ENCODE results near the gene MR1. TPM values are rescaled to one million over a fixed set of nuclear protein-coding genes. Genes with fewer than 3 reads are reported as not detected.

MR1 gene
- polyA plus RNA-seq, 1 donor (not counting 4 experiments of a cell fraction or from before 2014, with no cell fraction given) = 32.3 TPM

DNA sequence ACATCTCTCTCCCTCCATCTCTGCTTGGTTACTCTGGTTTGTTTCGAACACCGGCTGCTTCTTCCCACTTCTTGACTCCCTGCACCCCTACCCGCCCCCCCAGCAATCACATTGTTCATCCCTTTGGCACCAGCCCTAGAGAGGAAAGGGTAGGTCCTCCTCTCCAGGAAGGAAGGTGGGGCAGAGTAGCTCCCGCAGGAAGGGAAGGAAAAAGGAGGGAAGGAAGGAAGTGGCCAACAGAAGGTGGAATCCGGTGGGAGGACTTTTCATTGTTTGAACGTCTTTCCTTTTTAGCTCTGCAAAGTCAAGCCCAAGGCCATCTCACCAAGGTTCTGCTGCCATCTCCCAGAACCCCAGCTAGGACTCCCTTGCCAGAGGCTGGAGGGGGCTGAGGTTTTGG, 72.7 kb downstream of the MR1 start:
- Histone ChIP-seq H3K36me3 (ENCODE audit: control insufficient read depth in 2 of 2, extremely low read depth in 1 of 2, insufficient read depth in 2 of 2, low read length in 2 of 2) (no peaks in the 10 kb centered on the region), H3K4me3 (ENCODE audit: control insufficient read depth in 2 of 3, extremely low read depth in 1 of 3, insufficient read depth in 2 of 3, low read depth in 1 of 3, low read length in 3 of 3) (no peak overlapping the region), H3K27me3 (ENCODE audit: control insufficient read depth, extremely low read depth, insufficient read depth, low read length) (no peaks in the 10 kb centered on the region), H3K9me1 (ENCODE audit: control insufficient read depth, extremely low read depth, insufficient read depth, low read length) (no peaks in the 10 kb centered on the region), H3K4me2 (ENCODE audit: control insufficient read depth, extremely low read depth, insufficient read depth, low read depth, low read length) (no peak overlapping the region), H4K20me1 (ENCODE audit: control insufficient read depth, extremely low read depth, insufficient read depth, low read length) (no peaks in the 10 kb centered on the region), H3K79me2 (ENCODE audit: control insufficient read depth, insufficient read depth, low read length) (no peaks in the 10 kb centered on the region), H3K9me3 (ENCODE audit: control insufficient read depth, low read depth, low read length) (no peaks in the 10 kb centered on the region), H2AFZ (ENCODE audit: control insufficient read depth, low read length) (no peak overlapping the region), H3K4me1 (ENCODE audit: control insufficient read depth, extremely low read depth, insufficient read depth, low read length) (peaks cover 46% of the 10 kb centered on the region), H3K27ac (ENCODE audit: control insufficient read depth, insufficient read depth, low read length) (no peak overlapping the region), H3K9ac (ENCODE audit: control insufficient read depth, extremely low read depth, insufficient read depth, low read length) (no peak overlapping the region)
- FAIRE-seq (no peak), DNase-seq (ENCODE audit: low read depth, low spot score) (no peak)
- dilution Hi-C loops (cut with MboI; ENCODE audit: extremely low pct_ligation_motif_present, low sequenced_read_pairs) = no loop called here
- TF ChIP-seq EZH2 (IDR thresholded peaks at IDR 0.05; ENCODE audit: low read length) (no peak), CTCF (optimal IDR thresholded peaks at IDR 0.05 in 1 of 3, IDR thresholded peaks at IDR 0.05 in 1 of 3, conservative IDR thresholded peaks at IDR 0.05 in 1 of 3; ENCODE audit: extremely low read depth in 1 of 3, insufficient read depth in 2 of 3, low read length in 3 of 3) (no peak)

DNA sequence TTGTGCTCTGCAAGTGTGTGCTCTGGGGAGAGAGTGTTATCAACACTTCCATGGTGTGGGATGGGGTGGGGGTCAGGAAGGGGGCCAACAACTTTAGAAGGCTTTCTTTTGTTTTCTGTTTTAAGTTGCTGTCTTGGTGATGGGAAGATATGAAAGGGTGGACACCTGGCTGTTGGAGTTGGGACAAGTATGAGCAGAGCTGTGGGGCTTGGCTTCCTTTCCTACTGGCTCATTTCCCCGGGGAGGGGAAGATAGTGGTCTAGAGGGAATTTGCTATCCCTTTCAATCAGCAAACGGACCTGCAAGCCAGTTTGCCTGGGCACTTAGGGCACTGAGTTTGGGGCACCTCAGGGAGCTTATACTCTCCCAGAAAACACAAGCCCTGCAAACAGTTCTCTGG, 73.9 kb downstream of the MR1 start:
- H3K27me3 ChIP-seq (ENCODE audit: control insufficient read depth, extremely low read depth, insufficient read depth, low read length) = no peaks in the 10 kb centered on the region
- H3K4me2 ChIP-seq (ENCODE audit: control insufficient read depth, extremely low read depth, insufficient read depth, low read depth, low read length) = peak overlapping the region; percentile 38
- no peak overlapping the region for H3K27ac ChIP-seq (ENCODE audit: control insufficient read depth, insufficient read depth, low read length)
- TF ChIP-seq EZH2 (IDR thresholded peaks at IDR 0.05; ENCODE audit: low read length) (no peak), CTCF (optimal IDR thresholded peaks at IDR 0.05 in 1 of 3, IDR thresholded peaks at IDR 0.05 in 1 of 3, conservative IDR thresholded peaks at IDR 0.05 in 1 of 3; ENCODE audit: extremely low read depth in 1 of 3, insufficient read depth in 2 of 3, low read length in 3 of 3) (no peak)
- H3K9ac ChIP-seq (ENCODE audit: control insufficient read depth, extremely low read depth, insufficient read depth, low read length) = no peak overlapping the region
- peak overlapping the region; percentile 5 for H2AFZ ChIP-seq (ENCODE audit: control insufficient read depth, low read length)
- no peaks in the 10 kb centered on the region for H3K36me3 ChIP-seq (ENCODE audit: control insufficient read depth in 2 of 2, extremely low read depth in 1 of 2, insufficient read depth in 2 of 2, low read length in 2 of 2)
- H3K4me3 ChIP-seq (ENCODE audit: control insufficient read depth in 2 of 3, extremely low read depth in 1 of 3, insufficient read depth in 2 of 3, low read depth in 1 of 3, low read length in 3 of 3) = no peak overlapping the region
- H3K79me2 ChIP-seq (ENCODE audit: control insufficient read depth, insufficient read depth, low read length) = no peaks in the 10 kb centered on the region
- DNase-seq (ENCODE audit: low read depth, low spot score) (no peak), FAIRE-seq (no peak)
- dilution Hi-C loops (cut with MboI; ENCODE audit: extremely low pct_ligation_motif_present, low sequenced_read_pairs) = no loop called here
- peaks cover 48% of the 10 kb centered on the region for H3K4me1 ChIP-seq (ENCODE audit: control insufficient read depth, extremely low read depth, insufficient read depth, low read length)
- no peaks in the 10 kb centered on the region for H4K20me1 ChIP-seq (ENCODE audit: control insufficient read depth, extremely low read depth, insufficient read depth, low read length)
- no peaks in the 10 kb centered on the region for H3K9me1 ChIP-seq (ENCODE audit: control insufficient read depth, extremely low read depth, insufficient read depth, low read length)
- H3K9me3 ChIP-seq (ENCODE audit: control insufficient read depth, low read depth, low read length) = no peaks in the 10 kb centered on the region
